H1 (cell line): ENCODE measurements around the gene PRKAA2. TPM values are rescaled to one million over a fixed set of nuclear protein-coding genes. Genes with fewer than 3 reads are reported as not detected.

Experiments
- CTCF ChIA-PET: fragments of 300-600 bp; sonication (Branson Sonifier 250); formaldehyde crosslinking; loops from one replicate; lab custom pipeline; 2021; ENCODE audit not compliant: partially characterized antibody; lab: Charles Lee
- POLR2A ChIA-PET: fragments of 300-600 bp; sonication (Branson Sonifier 250); formaldehyde crosslinking; loops from one replicate; lab custom pipeline; 2021; ENCODE audit warnings: inconsistent platforms; ENCODE audit not compliant: partially characterized antibody; lab: Charles Lee
- DNase-seq, 2 experiments: peaks; one replicate each; pipeline versions ENCODE4 v3.0.0 to v3.0.0-alpha.2; 2010 to 2022; ENCODE audit warnings: low spot score in 2 of 2, low read depth in 1 of 2, mixed read lengths in 1 of 2
- FAIRE-seq: peaks from 2 replicates; lab custom pipeline; 2011; peaks lifted over from hg19 to GRCh38; lab: Jason Lieb, UNC
- H2AFZ ChIP-seq: 2 replicates; pipeline ENCODE4 v1.8.1; 2012; ENCODE audit warnings: low read length, inconsistent platforms
- H2AK5ac ChIP-seq: 2 replicates; pipeline ENCODE4 v1.6.1; 2013; ENCODE audit warnings: low read depth, low read length
- H2BK120ac ChIP-seq: replicated peaks from 2 replicates; pipeline ENCODE3; 2013; ENCODE audit warnings: low read depth, low read length, inconsistent platforms
- H2BK12ac ChIP-seq: 2 replicates; pipeline ENCODE4 v1.6.1; 2013; ENCODE audit warnings: low read depth, low read length
- H2BK15ac ChIP-seq: 2 replicates; pipeline ENCODE4 v1.6.1; 2013; ENCODE audit warnings: low read length
- H2BK20ac ChIP-seq: 2 replicates; pipeline ENCODE4 v1.6.1; 2013; ENCODE audit warnings: low read length
- H2BK5ac ChIP-seq: 2 replicates; pipeline ENCODE4 v1.6.1; 2013; ENCODE audit warnings: low read depth, low read length
- H3K14ac ChIP-seq: 2 replicates; pipeline ENCODE4 v1.6.1; 2013; ENCODE audit warnings: inconsistent platforms; ENCODE audit not compliant: insufficient read length
- H3K18ac ChIP-seq: 2 replicates; pipeline ENCODE4 v1.6.1; 2013; ENCODE audit warnings: low read length; ENCODE audit errors: extremely low read depth
- H3K23ac ChIP-seq: 2 replicates; pipeline ENCODE4 v1.6.1; 2013; ENCODE audit warnings: inconsistent platforms; ENCODE audit not compliant: insufficient read length
- H3K23me2 ChIP-seq: 2 replicates; pipeline ENCODE4 v1.6.1; 2013; ENCODE audit warnings: low read depth, low read length
- H3K27ac ChIP-seq: 2 replicates; pipeline ENCODE4 v1.6.1; 2011; ENCODE audit warnings: low read depth, low read length, inconsistent platforms
- H3K27me3 ChIP-seq, 4 experiments: replicated peaks in 1 of 4; 1 replicate in 1 of 4; 2 replicates in 3 of 4; pipeline versions ENCODE4 v1.6.1 to v1.8.1; 2011 to 2013; ENCODE audit warnings: low read length in 3 of 4, mild to moderate bottlenecking in 3 of 4, inconsistent platforms in 2 of 4, mixed read lengths in 2 of 4, moderate library complexity in 1 of 4; ENCODE audit not compliant: control insufficient read depth in 3 of 4, insufficient read depth in 3 of 4; ENCODE audit errors: extremely low read depth in 1 of 4
- H3K36me3 ChIP-seq, 4 experiments: 2 replicates each; pipeline versions ENCODE4 v1.6.1 to v1.8.1; 2011 to 2013; ENCODE audit warnings: mild to moderate bottlenecking in 4 of 4, low read length in 3 of 4, moderate library complexity in 2 of 4, control low read depth in 1 of 4, inconsistent platforms in 1 of 4; ENCODE audit not compliant: insufficient read depth in 4 of 4, control insufficient read depth in 2 of 4
- H3K4ac ChIP-seq: replicated peaks from 2 replicates; pipeline ENCODE3; 2013; ENCODE audit warnings: low read length, low read depth, mixed read lengths, inconsistent platforms; ENCODE audit not compliant: insufficient read length
- H3K4me1 ChIP-seq, 4 experiments: replicated peaks in 1 of 4; 1 replicate in 1 of 4; 2 replicates in 3 of 4; pipeline versions ENCODE4 v1.6.1 to v1.8.1; 2011 to 2013; ENCODE audit warnings: low read length in 3 of 4, inconsistent platforms in 2 of 4, mixed read lengths in 1 of 4; ENCODE audit not compliant: insufficient read depth in 4 of 4, control insufficient read depth in 3 of 4
- H3K4me2 ChIP-seq, 2 experiments: 2 replicates each; pipeline versions ENCODE4 v1.6.1 to v1.8.1; 2011 to 2013; ENCODE audit warnings: low read depth in 2 of 2, low read length in 2 of 2, control low read depth in 1 of 2, inconsistent platforms in 1 of 2, mild to moderate bottlenecking in 1 of 2; ENCODE audit not compliant: insufficient read depth in 1 of 2
- H3K4me3 ChIP-seq, 4 experiments: fragments of 200-600, 300-600 bp in 1 of 4; sonication (generic), shearing (Covaris generic), sonication (Bioruptor Twin) in 1 of 4; 2 replicates each; pipeline versions ENCODE4 v1.5.1 to v1.8.1; 2011 to 2016; ENCODE audit warnings: low read length in 4 of 4, low read depth in 3 of 4, control low read depth in 2 of 4, inconsistent platforms in 2 of 4, mild to moderate bottlenecking in 2 of 4, mixed read lengths in 1 of 4, moderate library complexity in 1 of 4; ENCODE audit not compliant: insufficient read depth in 2 of 4; ENCODE audit errors: extremely low read depth in 1 of 4
- H3K56ac ChIP-seq: replicated peaks from 2 replicates; pipeline ENCODE3; 2013; ENCODE audit warnings: low read depth, mild to moderate bottlenecking, mixed read lengths, low read length, inconsistent platforms; ENCODE audit not compliant: insufficient read length
- H3K79me1 ChIP-seq: 2 replicates; pipeline ENCODE4 v1.6.1; 2013; ENCODE audit warnings: low read depth, low read length, control low read depth
- H3K79me2 ChIP-seq, 2 experiments: 2 replicates each; pipeline versions ENCODE4 v1.6.1 to v1.8.1; 2012 to 2013; ENCODE audit warnings: low read length in 2 of 2, mild to moderate bottlenecking in 2 of 2, inconsistent platforms in 1 of 2; ENCODE audit not compliant: insufficient read depth in 2 of 2, control insufficient read depth in 1 of 2
- H3K9ac ChIP-seq, 4 experiments: replicated peaks in 1 of 4; 1 replicate in 1 of 4; 2 replicates in 3 of 4; pipeline versions ENCODE4 v1.6.1 to v1.8.1; 2011 to 2013; ENCODE audit warnings: low read depth in 3 of 4, low read length in 3 of 4, control low read depth in 2 of 4, mild to moderate bottlenecking in 2 of 4, moderate library complexity in 2 of 4, inconsistent platforms in 1 of 4; ENCODE audit errors: extremely low read depth in 1 of 4
- H3K9me3 ChIP-seq, 2 experiments: 2 replicates each; pipeline versions ENCODE4 v1.6.1 to v1.8.1; 2012 to 2013; ENCODE audit warnings: mild to moderate bottlenecking in 2 of 2, moderate library complexity in 2 of 2, control low read depth in 1 of 2, inconsistent platforms in 1 of 2, low read depth in 1 of 2, low read length in 1 of 2, mixed read lengths in 1 of 2; ENCODE audit not compliant: insufficient read depth in 2 of 2
- H4K20me1 ChIP-seq, 2 experiments: replicated peaks in 1 of 2; 2 replicates each; pipeline versions ENCODE3 to v1.8.1; 2011 to 2013; ENCODE audit warnings: inconsistent platforms in 2 of 2, low read length in 2 of 2, mild to moderate bottlenecking in 1 of 2; ENCODE audit not compliant: insufficient read depth in 2 of 2, control insufficient read depth in 1 of 2
- H4K5ac ChIP-seq: 2 replicates; pipeline ENCODE4 v1.6.1; 2013; ENCODE audit warnings: low read length, low read depth, mixed read lengths, inconsistent platforms; ENCODE audit not compliant: insufficient read length
- H4K8ac ChIP-seq: 2 replicates; pipeline ENCODE4 v1.8.0; 2013; ENCODE audit warnings: mild to moderate bottlenecking, moderate library complexity, low read length, inconsistent platforms; ENCODE audit not compliant: insufficient read depth; ENCODE audit errors: extremely low read depth
- H4K91ac ChIP-seq: replicated peaks from 2 replicates; pipeline ENCODE3; 2013; ENCODE audit warnings: low read length, mixed read lengths, inconsistent platforms; ENCODE audit not compliant: insufficient read length
- BACH1 ChIP-seq: IDR thresholded peaks from 2 replicates; pipeline ENCODE4 v1.6.1; 2012; ENCODE audit warnings: low read length, improper control_type of control experiment
- BRCA1 ChIP-seq: IDR thresholded peaks from 2 replicates; pipeline ENCODE4 v1.6.1; 2012; ENCODE audit warnings: low read depth, low read length, improper control_type of control experiment
- CBX8 ChIP-seq: fragments of 300-800, 300-1000 bp; sonication (generic); IDR thresholded peaks from 2 replicates; pipeline ENCODE4 v1.7.1; 2016; ENCODE audit warnings: low read depth, low read length, borderline replicate concordance
- CREB1 ChIP-seq: IDR thresholded peaks from 2 replicates; pipeline ENCODE4 v1.6.1; 2012; ENCODE audit warnings: inconsistent platforms
- GABPA ChIP-seq: IDR thresholded peaks from 2 replicates; pipeline ENCODE4 v1.6.1; 2011; ENCODE audit warnings: mild to moderate bottlenecking, low read length, moderate library complexity, borderline replicate concordance; ENCODE audit not compliant: insufficient read depth
- HDAC2 ChIP-seq, 2 experiments: fragments of 300-600 bp in 1 of 2; sonication (generic) in 1 of 2; IDR thresholded peaks; 2 replicates each; pipeline ENCODE4 v1.6.1; 2011 to 2012; ENCODE audit warnings: low read depth in 2 of 2, low read length in 2 of 2, mild to moderate bottlenecking in 2 of 2, moderate library complexity in 2 of 2, borderline replicate concordance in 1 of 2, inconsistent platforms in 1 of 2
- NANOG ChIP-seq: IDR thresholded peaks from 2 replicates; pipeline ENCODE4 v1.6.1; 2011; ENCODE audit warnings: low read length, low read depth, mild to moderate bottlenecking, inconsistent platforms; ENCODE audit not compliant: insufficient read depth, poor library complexity, severe bottlenecking
- RNF2 ChIP-seq: fragments of 200-900, 300-1000 bp; sonication (generic); IDR thresholded peaks from 2 replicates; pipeline ENCODE4 v1.7.1; 2016; ENCODE audit warnings: borderline replicate concordance, low read depth, mild to moderate bottlenecking, antibody characterized with exemption, low read length; ENCODE audit not compliant: poor library complexity, severe bottlenecking; ENCODE audit errors: missing control alignments
- SIN3A ChIP-seq, 2 experiments: IDR thresholded peaks in 1 of 2; conservative IDR thresholded peaks in 1 of 2; 2 replicates each; pipeline ENCODE4 v1.6.1; 2011 to 2012; ENCODE audit warnings: low read length in 2 of 2, improper control_type of control experiment in 1 of 2, low read depth in 1 of 2, mild to moderate bottlenecking in 1 of 2
- polyA plus RNA-seq, 7 experiments: library from polyadenylated mRNA; depleted of rRNA in 3 of 7; stranded (reverse) in 5 of 7; unstranded in 2 of 7; fragments of >200 nt in 5 of 7; fragments of 200-250 nt in 2 of 7; gene quantifications; 1 replicate in 5 of 7; 2 replicates in 1 of 7; 4 replicates in 1 of 7; pipeline versions ENCODE4 v1.2.1 to v1.2.3, GENCODE V29; 2011 to 2013; ENCODE audit warnings: missing spikeins in 2 of 7, mixed read lengths in 2 of 7
- total RNA-seq: library from RNA; stranded (reverse); fragmentation: NEBNext Ultra II Directional; extraction: Animal tissue kit (Norgen Biotek cat#: 25700); gene quantifications from 2 replicates; pipeline ENCODE4 v1.2.1, GENCODE V29; 2021

Gene PRKAA2
- total and polyA plus RNA-seq, 2 of the 8 experiments (the other 6 are each of a cell fraction or from before 2014, with no cell fraction given), result 2.6 to 6.4 TPM

DNA sequence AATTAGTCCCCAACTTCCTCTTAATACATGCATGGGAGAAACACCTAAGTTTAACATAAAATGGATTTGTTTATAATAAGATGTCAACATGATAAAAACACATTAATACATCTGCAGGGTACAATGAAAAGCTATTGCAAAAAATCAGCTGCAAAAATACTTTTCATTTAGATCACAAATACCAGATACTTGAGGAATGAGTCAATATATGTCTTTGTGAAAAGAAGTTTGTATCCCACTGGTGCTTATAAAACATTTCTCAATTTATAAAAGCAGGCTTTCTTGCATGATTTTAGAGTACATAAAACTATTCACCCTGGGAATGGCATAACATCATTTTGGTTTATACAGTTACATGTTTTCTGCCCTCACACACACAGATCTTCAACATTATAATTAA is 18.6 kb upstream of the PRKAA2 start:
- Histone ChIP-seq H3K27ac (no peak overlapping the region), H2AFZ (no peak overlapping the region), H2BK120ac (no peak overlapping the region), H3K4me2 (no peak overlapping the region), H3K27me3 (no peaks in the 10 kb centered on the region), H4K5ac (no peak overlapping the region), H3K23ac (no peak overlapping the region), H3K79me2 (no peaks in the 10 kb centered on the region), H4K20me1 (no peaks in the 10 kb centered on the region), H3K14ac (no peak overlapping the region), H3K4me3 (no peak overlapping the region), H3K4me1 (peaks cover 0 to 2% (median 0%) of the 10 kb centered on the region in 4 experiments; a peak in 1 of 7 replicates), H2BK15ac (no peak overlapping the region), H3K18ac (no peak overlapping the region), H3K9ac (no peak overlapping the region), H3K56ac (no peak overlapping the region), H2BK5ac (no peak overlapping the region), H4K91ac (no peak overlapping the region), H3K9me3 (no peaks in the 10 kb centered on the region), H2AK5ac (no peak overlapping the region), H2BK20ac (no peak overlapping the region), H3K36me3 (no peaks in the 10 kb centered on the region), H2BK12ac (no peak overlapping the region), H3K23me2 (no peaks in the 10 kb centered on the region; the same call in 1 of the 2 replicates), H4K8ac (no peak overlapping the region), H3K79me1 (no peaks in the 10 kb centered on the region), H3K4ac (no peak overlapping the region)
- DNase-seq (no peak), FAIRE-seq (no peak)
- POLR2A ChIA-PET, result no interaction called here
- CTCF ChIA-PET, result no interaction called here
- TF ChIP-seq RNF2 (no peak), BACH1 (no peak), SIN3A (conservative IDR thresholded peaks at IDR 0.05 in 1 of 2, IDR thresholded peaks at IDR 0.05 in 1 of 2; ENCODE audit: low read depth in 1 of 2, low read length in 2 of 2) (no peak), CREB1 (no peak), NANOG (no peak), GABPA (no peak), BRCA1 (no peak), CBX8 (no peak), HDAC2 (IDR thresholded peaks at IDR 0.05; ENCODE audit: borderline replicate concordance in 1 of 2, low read depth in 2 of 2, low read length in 2 of 2) (no peak)
